Omental fat pad (tissue), 4 donors: ENCODE measurements around the gene MED29. TPM values are rescaled to one million over a fixed set of nuclear protein-coding genes. Genes with fewer than 3 reads are reported as not detected.

Experiments
- ATAC-seq: fragments of 150-250 bp; one replicate; pipeline ENCODE4 v1.9.1; 2016; ENCODE audit warnings: mild to moderate bottlenecking, moderate library complexity; ENCODE audit not compliant: low FRiP score
- DNase-seq: peaks from one replicate; pipeline ENCODE4 v3.0.0-alpha.2; 2019; ENCODE audit warnings: low spot score
- CTCF ChIP-seq, 3 donors: fragments of 450-650 bp; IDR thresholded peaks; one replicate each; pipeline ENCODE4 v1.5.1; 2016 to 2017; ENCODE audit warnings: antibody characterized with exemption in 3 of 3, mild to moderate bottlenecking in 3 of 3, moderate library complexity in 2 of 3
- total RNA-seq, 4 donors: library from RNA; depleted of rRNA; stranded (reverse); fragments of >200 nt; gene quantifications; one replicate each; pipeline ENCODE4 v1.1.0, GENCODE V29; 2016

The MED29 gene
- total RNA-seq, 4 donors from 2014 or later = 24.5 to 41.3 (median 32.5) TPM

- no peak for TF ChIP-seq CTCF (IDR thresholded peaks at IDR 0.05)
- no peak for DNase-seq
- no peak for ATAC-seq
Measured at GRCh38 chr19:39380521-39381502, 10.4 kb upstream of the MED29 start.

- ATAC-seq = no peak
- no peak for TF ChIP-seq CTCF (IDR thresholded peaks at IDR 0.05)
- DNase-seq = no peak
Measured at GRCh38 chr19:39381910-39382611, 9.1 kb upstream of the MED29 start.

- no peak for ATAC-seq
- DNase-seq = no peak
- TF ChIP-seq CTCF (IDR thresholded peaks at IDR 0.05) = no peak
Measured at GRCh38 chr19:39382991-39383828, 8.0 kb upstream of the MED29 start.

GRCh38 chr19:39384839-39385568, 6.2 kb upstream of the MED29 start:
- ATAC-seq (no peak), DNase-seq (no peak)
- no peak for TF ChIP-seq CTCF (IDR thresholded peaks at IDR 0.05)

GRCh38 chr19:39385629-39386411, 5.4 kb upstream of the MED29 start:
- no peak for TF ChIP-seq CTCF (IDR thresholded peaks at IDR 0.05)
- DNase-seq = no peak
- ATAC-seq = no peak
